GM19468 (cell line): ENCODE measurements around the gene HSBP1L1.
"Not testable (repeated sequence)": the region's sequence is repeated elsewhere in the genome, so short reads cannot be mapped to it uniquely, and the experiment has no call there.

ENCODE experiments used
- ATAC-seq: cut with Tn5 transposase; IDR thresholded peaks from one replicate; pipeline ENCODE4 v1.9.1; 2021; ENCODE audit warnings: mild to moderate bottlenecking, moderate library complexity, moderate number of reproducible peaks; ENCODE audit not compliant: unreplicated experiment; ENCODE audit errors: extremely low read depth

HSBP1L1 gene

DNA sequence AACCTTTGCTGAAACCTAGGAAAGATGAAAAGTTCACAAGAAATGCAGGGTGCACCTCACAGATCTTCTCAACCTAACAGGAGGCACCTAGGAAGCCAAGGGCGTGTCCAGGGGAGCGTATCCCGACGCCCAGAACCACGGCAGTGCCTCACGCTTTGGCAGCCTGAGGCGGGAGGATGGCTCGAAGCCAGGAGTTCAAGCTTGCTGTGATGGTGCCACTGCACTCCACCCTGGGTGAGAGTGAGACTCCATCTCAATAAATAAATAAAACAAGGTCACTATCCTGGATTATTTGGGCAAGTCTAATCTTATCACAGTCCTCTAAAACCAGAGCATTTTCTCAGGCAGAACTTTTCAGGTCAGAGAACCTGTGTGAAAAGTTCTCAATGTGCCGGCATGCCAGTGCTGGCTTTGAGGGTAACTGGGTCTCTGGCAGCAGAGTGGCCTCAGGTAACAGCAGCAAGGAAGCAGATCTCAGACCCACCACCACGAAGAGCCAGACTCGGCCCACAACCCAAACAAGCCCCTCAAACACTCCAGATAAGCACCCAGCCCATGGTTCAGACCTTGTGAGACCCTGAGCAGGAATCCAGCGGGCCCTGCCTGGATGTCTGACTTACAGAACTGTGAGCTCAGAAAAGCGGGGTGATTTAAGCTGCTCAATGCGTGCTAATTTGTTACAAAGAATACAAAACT lies 11.7 kb downstream of the HSBP1L1 start:
- no peak for ATAC-seq

- ATAC-seq = no peak
Observed at GRCh38 chr18:79979843-79980242, 15.4 kb downstream of the HSBP1L1 start.

DNA sequence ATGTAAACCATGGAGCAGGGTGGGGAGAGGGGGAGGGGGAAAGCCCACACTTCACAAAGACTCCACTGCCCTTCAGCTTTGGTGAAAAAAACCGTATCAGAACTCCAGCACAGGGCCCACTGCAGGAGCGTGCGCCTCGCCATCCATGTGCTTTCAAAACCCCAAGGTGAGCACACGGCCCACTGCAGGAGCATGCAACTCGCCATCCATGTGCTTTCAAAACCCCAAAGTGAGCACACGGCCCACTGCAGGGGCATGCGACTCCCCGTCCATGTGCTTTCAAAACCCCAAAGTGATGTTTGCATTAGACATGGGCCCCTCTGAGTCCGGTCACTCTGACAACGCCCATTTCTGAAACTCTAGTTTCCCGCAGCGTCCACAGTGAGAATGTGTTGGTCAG lies 16.1 kb downstream of the HSBP1L1 start:
- no peak for ATAC-seq

DNA sequence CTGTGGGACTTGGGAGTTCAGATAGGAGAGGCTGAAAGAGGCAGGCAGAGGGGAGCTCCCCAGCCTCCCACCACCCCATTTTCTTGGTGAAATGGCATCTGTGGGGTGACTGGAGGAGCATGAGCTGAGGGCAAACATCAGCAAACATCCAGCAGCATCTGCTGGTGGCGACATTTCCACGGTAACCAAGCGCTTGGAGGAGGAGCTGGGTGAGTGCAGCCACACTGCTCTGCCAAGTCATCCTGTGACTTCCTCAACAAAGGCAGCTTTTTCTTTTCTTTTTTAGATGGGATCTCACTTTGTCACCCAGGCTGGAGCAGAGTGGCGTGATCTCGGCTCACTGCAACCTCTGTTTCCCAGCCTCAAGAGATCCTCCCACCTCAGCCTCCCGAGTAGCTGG lies 18.3 kb downstream of the HSBP1L1 start:
- no peak for ATAC-seq

DNA sequence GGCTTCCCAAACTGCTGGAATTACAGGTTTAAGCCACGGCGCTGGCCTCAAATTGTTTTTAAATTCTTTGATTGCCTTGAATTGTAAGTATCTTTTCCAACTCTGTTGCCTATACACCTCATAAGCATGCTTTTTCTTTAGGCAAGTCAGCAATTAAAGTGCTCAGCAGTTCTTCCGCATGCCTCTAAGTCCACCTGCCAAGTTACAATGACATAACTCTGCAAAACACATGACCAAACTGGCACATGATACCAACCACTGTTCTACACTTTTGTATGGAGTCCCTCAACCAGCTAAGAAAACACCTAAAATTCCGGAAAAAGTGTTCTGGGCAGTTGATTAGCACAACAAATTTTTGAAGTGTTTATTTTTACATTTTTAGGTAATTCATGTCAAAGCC lies 18.8 kb downstream of the HSBP1L1 start:
- ATAC-seq = no peak

GRCh38 chr18:79983793-79984192 lies 19.4 kb downstream of the HSBP1L1 start:
- ATAC-seq = no peak

DNA sequence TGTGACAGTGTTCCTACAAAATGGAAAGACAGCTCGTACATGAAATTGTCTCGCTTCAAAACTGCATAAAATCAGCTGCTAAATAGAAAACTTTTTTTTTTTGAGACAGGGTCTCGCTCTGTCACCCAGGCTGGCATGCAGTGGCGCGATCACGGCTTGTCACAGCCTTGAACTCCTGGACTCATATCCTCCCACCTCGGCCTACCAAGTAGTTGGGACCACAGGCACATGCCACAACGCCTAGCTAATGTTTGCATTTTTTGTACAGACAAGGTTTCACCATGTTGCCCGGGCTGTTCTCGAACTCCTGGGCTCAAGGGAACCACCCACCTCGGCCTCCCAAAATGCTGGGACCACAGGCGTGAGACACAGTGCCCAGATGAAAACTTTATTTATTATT lies 20.7 kb downstream of the HSBP1L1 start:
- no peak for ATAC-seq

DNA sequence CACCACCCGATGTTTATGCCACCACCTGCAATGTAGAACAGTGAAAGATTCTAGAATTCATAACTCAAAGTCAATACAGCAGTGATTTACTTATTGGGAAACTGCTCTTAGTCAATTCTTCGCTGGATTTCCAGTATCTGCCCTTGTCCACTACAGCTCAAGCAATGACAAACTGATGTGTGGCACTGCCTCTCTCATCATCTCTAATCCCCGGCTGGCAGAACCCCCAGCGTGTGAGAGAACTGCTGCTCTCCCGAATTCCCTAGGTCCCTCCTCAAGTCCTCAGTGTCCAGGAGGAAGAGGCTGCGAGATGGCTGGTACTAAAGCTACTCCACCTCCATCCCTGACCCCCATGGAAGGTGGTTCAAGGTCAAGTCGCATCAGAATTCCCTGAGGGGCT lies 22.3 kb downstream of the HSBP1L1 start:
- ATAC-seq = no peak

DNA sequence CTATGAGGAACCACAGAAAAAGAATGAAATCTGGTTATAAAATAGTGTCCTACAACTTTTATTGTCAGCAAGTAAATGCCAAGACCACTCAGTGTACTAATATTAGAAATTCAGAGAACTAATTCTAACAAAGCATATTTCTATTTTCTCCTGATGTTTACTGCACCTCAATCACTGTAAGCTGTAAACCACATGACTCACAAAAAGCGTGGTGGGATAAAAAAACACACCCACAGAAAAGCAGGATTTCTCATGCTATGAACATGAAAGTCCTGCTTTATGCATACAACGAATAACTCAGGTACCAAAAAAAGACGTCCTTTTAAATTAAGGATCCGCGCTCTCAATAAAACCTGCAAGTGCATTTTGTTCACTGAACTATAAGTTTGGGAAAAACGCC lies 23.1 kb downstream of the HSBP1L1 start:
- no peak for ATAC-seq

- ATAC-seq = peak; percentile 13
Observed at GRCh38 chr18:79988071-79988450, 23.6 kb downstream of the HSBP1L1 start.

DNA sequence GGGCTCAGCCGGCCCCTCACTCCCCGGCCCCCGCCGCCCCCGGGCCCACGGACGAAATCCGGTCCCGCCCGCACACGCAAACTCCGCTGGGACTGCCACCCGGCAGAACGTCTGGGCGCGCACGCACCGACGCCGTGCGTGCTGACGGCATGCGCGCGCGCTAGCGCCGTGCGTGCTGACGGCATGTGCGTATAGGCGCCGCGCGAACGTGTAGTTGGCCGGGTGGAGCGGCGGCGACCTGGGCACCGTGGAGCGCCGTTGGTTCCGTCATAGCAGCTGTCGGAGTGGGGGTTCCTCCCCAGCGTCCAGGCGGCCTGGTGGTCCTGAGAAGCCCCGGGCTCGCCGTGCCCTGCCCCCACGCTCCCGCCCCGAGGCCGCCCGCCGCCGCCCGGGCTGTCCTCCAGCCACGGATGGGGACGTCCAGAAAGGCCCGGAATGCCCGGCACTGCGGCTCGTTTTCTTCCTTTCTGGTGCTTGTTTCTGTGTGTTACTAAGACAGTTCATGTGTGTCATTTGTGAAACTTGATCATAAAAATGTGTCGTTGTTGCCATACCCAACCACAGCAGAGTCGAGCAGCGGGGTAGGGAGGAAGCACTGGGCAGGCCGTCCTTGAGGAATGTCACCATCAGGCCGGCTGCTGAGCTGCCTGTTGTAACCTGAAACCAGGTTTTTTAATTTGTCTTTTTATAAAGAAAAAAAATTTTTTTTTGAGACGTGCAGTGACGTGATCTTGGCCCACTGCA lies 24.2 kb downstream of the HSBP1L1 start, which contains the start of gene TXNL4A:
Gene TXNL4A (minus strand): TSS at position 113 of the 744 bp plus-strand sequence. CDS start 171 bp downstream, outside the sequence.
- peak; percentile 98 for ATAC-seq

DNA sequence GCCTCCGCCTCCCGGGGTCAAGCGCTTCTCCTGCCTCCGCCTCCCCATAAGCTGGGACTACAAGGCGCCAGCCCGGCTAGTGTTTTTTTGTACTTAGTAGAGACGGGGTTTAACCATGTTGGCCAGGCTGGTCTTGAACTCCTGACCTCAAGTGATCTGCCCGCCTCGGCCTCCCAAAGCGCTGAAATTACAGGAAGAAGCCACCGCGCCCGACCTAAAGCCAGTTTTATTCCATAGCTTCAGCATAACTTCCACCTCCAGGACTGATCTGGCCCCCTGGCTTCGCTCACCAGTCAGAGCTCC lies 24.7 kb downstream of the HSBP1L1 start:
- ATAC-seq = no peak

GRCh38 chr18:79991494-79991893 lies 27.1 kb downstream of the HSBP1L1 start:
- no peak for ATAC-seq

DNA sequence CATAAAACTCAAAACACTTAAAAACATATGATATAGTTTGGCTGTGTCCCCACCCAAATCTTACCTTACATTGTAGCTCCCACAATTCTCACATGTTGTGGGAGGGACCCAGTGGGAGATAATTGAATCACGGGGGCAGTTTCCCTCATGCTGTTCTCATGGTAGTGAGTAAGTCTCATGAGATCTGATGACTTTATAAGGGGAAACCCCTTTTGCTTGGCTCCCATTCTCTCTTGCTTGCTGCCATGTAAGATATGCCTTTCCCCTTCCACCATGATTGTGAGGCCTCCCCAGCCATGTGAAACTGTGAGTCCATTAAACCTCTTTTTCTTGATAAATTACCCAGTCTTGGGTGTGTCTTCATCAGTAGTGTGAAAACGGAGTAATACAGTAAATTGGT lies 35.3 kb downstream of the HSBP1L1 start:
- ATAC-seq = not testable (repeated sequence)

GRCh38 chr18:80000877-80001276 lies 36.4 kb downstream of the HSBP1L1 start:
- no peak for ATAC-seq

DNA sequence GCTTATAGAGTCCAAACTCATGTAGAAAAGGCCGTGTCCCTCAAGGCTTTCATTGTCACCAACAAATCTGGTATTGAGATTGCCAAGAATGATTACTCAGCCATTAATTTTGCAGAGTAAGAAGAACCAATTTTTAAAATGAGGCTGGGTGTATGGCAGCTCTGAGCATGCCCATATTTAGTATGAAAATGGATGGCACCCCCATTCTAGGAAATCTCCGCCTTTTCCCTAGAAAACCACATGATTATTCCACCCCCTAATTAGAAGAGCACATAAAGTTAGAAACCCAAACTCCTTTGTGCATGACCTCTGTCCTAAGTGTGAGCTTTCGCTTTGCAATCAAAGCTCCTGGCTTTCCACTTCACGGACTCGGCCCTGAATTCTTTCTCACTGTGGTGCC lies 38.0 kb downstream of the HSBP1L1 start:
- ATAC-seq = no peak

DNA sequence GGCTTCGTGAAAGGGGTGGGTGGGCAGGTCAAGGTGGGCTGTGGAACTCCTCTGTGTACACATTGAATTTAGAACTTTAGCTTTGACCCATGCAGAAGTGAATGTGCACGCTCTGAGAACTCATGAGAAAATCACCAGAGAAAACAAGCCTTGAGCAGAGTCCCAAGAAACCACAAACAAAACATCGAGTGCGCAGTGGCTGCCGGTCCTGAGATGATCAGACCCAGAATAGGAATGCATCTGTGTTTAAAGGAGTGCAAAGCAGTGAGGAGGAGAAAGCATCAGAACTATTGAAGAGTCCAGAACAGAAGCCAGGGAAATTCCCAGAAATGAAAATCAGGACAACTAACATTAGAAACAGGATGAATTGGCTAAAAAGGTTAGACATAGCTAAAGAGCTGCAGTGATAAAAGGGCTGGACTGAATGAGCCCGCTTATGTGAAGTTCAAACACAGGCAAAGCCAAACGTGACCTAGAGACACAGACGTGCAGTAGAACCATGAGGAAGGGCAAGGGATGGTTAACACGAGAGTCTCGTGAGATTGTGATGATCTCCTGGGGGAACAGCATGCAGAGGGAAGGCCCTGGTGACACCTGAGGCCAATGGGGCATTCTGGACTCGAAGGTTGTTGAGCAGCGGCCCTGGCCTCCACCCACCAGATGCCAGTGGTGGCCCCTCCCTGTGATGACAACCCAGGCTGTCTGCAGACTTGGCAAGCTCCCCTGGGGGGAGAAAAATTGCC lies 40.3 kb downstream of the HSBP1L1 start:
- ATAC-seq = no peak

DNA sequence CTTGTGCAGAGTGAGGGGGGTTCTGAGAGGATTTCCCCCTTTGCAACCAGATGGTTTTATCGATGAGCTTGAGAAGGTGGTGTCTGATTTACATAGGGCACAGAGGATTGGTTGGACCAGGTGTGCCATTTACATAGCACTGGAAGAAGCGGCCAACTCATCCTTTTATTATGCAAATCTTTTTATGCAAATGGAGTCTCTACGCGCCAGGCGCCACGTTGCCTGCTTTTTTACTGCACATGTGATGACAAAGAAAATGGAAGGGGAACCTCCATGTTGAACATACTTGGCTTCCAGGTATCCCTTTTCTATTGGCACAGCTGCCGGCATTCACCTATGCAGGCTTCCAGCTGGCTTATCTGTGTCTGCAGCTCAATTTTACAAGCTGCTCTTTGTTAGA lies 42.3 kb downstream of the HSBP1L1 start:
- ATAC-seq = no peak

DNA sequence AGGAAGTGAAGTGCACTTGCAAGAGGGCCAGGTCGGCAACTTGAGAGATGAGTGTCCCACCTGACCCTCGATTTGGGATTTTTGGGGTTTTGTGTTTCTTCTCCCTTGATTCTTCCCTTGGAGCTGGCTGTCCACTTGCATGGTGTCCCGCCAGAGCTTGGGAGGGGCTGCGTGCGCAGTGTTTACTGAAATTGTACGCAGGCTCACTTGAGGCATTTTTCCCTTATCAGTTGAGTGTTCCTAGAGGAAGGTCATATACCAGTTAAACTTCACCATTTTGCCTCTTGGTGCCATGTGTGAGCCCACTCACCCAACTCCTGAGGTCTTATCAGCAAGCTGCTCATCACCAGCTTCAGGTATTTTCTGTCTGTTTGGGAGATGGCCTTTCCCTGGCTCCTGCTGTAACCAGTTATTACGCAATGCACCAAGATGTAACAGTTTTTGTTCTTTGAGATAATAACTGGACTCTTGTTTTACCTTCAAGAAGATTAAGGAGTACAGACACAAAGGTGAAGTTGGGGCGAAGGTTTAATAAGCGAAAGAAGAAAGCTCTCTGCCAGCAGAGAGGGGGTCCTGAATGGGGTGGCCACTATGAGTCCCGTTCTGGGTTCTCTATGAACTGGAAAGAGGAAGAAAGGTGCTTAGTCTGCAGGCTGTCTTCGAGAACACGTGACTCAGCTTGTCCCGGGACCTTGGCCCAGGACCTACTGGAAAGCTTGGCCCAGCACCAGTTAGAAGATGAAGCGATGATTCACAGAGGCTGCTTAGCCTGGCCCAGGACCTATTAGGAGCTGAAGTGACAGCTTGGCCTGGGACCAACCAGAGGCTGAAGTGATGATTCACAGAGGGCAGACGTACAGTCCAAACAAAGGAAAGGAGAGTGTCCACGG lies 45.5 kb downstream of the HSBP1L1 start:
- no peak for ATAC-seq

GRCh38 chr18:80010551-80010906 lies 46.1 kb downstream of the HSBP1L1 start:
- no peak for ATAC-seq
